HG02642 (cell line): ENCODE results near the gene PIGS.
A peak's percentile ranks its signal among the peaks of the same experiment; 100 is the strongest.
"Not testable (repeated sequence)": the region's sequence is repeated elsewhere in the genome, so short reads cannot be mapped to it uniquely, and the experiment has no call there.

Source experiments
- ATAC-seq: cut with Tn5 transposase; IDR thresholded peaks from one replicate; pipeline ENCODE4 v1.9.1; 2021; ENCODE audit warnings: mild to moderate bottlenecking; ENCODE audit not compliant: unreplicated experiment, poor library complexity

The PIGS gene

GRCh38 chr17:28571361-28572122 lies at the start of gene PIGS:
PIGS (minus strand) TSS chr17:28571524; CDS start chr17:28571496, 28 bp downstream.
- peak; percentile 90 for ATAC-seq

- ATAC-seq = no peak
Observed at GRCh38 chr17:28620010-28620409, 48.7 kb upstream of the PIGS start.

GRCh38 chr17:28618464-28618863 lies 47.1 kb upstream of the PIGS start:
- ATAC-seq = no peak

GRCh38 chr17:28616281-28616680 lies 45.0 kb upstream of the PIGS start:
- ATAC-seq = no peak

GRCh38 chr17:28615260-28615940 lies 44.1 kb upstream of the PIGS start:
- ATAC-seq = no peak

GRCh38 chr17:28613931-28614381 lies 42.6 kb upstream of the PIGS start, which contains the start of gene RSKR:
RSKR (minus strand) TSS chr17:28614185; CDS start chr17:28614161, 24 bp downstream.
- no peak for ATAC-seq

GRCh38 chr17:28612936-28613872 lies 41.9 kb upstream of the PIGS start:
- no peak for ATAC-seq

- no peak for ATAC-seq
Observed at GRCh38 chr17:28612531-28612930, 41.2 kb upstream of the PIGS start.

GRCh38 chr17:28610376-28610775 lies 39.1 kb upstream of the PIGS start:
- no peak for ATAC-seq

- ATAC-seq = not testable (repeated sequence)
Observed at GRCh38 chr17:28604031-28604430, 32.7 kb upstream of the PIGS start.

- ATAC-seq = peak; percentile 45
Observed at GRCh38 chr17:28599311-28600184, 28.2 kb upstream of the PIGS start.

GRCh38 chr17:28598799-28599310 lies 27.5 kb upstream of the PIGS start, which contains the start of gene SPAG5:
SPAG5 (minus strand) TSS chr17:28599025; CDS start chr17:28598946, 79 bp downstream.
- ATAC-seq = peak; percentile 85

- peak; percentile 7 for ATAC-seq
Observed at GRCh38 chr17:28598389-28598788, 27.1 kb upstream of the PIGS start.

GRCh38 chr17:28597606-28598383 lies 26.5 kb upstream of the PIGS start:
- ATAC-seq = no peak

- ATAC-seq = no peak
Observed at GRCh38 chr17:28592260-28592659, 20.9 kb upstream of the PIGS start.

- no peak for ATAC-seq
Observed at GRCh38 chr17:28585851-28586250, 14.5 kb upstream of the PIGS start.

- no peak for ATAC-seq
Observed at GRCh38 chr17:28584434-28584833, 13.1 kb upstream of the PIGS start.

GRCh38 chr17:28582513-28582912 lies 11.2 kb upstream of the PIGS start:
- no peak for ATAC-seq
